Omental fat pad (tissue), 4 donors: ENCODE data around the gene HOXD13. TPM values are rescaled to one million over a fixed set of nuclear protein-coding genes. Genes with fewer than 3 reads are reported as not detected.

ENCODE experiments used
- ATAC-seq: fragments of 150-250 bp; one replicate; pipeline ENCODE4 v1.9.1; 2016; ENCODE audit warnings: mild to moderate bottlenecking, moderate library complexity; ENCODE audit not compliant: low FRiP score
- DNase-seq: peaks from one replicate; pipeline ENCODE4 v3.0.0-alpha.2; 2019; ENCODE audit warnings: low spot score
- CTCF ChIP-seq, 3 donors: fragments of 450-650 bp; IDR thresholded peaks; one replicate each; pipeline ENCODE4 v1.5.1; 2016 to 2017; ENCODE audit warnings: antibody characterized with exemption in 3 of 3, mild to moderate bottlenecking in 3 of 3, moderate library complexity in 2 of 3
- total RNA-seq, 4 donors: library from RNA; depleted of rRNA; stranded (reverse); fragments of >200 nt; gene quantifications; one replicate each; pipeline ENCODE4 v1.1.0, GENCODE V29; 2016

The HOXD13 gene
- total RNA-seq, 4 donors from 2014 or later, result not detected

GRCh38 chr2:176118601-176119339, 26.2 kb downstream of the HOXD13 start:
- ATAC-seq, result no peak
- DNase-seq, result no peak
- TF ChIP-seq CTCF (IDR thresholded peaks at IDR 0.05), result no peak

DNA sequence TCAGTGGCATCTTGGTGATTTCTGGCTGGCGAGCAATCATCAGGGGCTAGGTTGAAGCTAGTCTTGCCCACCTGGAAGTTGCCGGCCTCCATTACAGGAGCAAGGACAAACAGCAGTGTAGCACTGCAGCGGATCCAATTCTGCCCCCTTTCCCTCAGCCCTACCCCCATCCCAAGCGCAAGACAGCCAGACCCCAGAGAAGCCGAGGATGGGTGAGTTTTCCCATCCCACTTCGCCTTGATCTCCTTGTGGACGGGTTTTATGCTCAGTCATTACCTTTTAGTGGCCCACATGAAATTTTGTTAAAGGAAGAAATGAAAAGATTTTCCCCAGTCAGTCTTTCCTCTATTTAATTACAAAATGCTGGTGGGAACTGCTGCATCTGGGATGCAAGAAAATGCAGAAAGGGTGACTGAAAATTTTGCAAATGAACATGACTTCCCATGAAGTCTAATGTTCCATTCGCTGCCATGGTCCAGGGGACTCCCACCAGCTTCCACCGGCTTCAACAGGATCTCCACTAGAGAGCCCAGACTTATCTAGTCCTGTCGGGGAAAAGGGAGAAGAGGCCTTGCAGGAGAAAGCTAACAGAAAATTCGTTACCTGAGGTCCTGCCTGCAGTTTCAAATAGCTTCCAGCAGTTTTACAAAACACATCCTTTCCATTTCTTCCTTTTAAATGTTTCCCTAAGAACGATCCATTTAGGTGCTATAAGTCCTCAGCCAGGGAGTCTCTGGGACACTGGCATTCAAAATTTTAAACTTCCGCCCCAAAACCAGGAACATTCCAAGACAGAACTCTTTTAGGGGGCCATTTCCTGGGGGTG, 28.1 kb downstream of the HOXD13 start:
- ATAC-seq (no peak), DNase-seq (no peak)
- TF ChIP-seq CTCF (IDR thresholded peaks at IDR 0.05), result no peak

DNA sequence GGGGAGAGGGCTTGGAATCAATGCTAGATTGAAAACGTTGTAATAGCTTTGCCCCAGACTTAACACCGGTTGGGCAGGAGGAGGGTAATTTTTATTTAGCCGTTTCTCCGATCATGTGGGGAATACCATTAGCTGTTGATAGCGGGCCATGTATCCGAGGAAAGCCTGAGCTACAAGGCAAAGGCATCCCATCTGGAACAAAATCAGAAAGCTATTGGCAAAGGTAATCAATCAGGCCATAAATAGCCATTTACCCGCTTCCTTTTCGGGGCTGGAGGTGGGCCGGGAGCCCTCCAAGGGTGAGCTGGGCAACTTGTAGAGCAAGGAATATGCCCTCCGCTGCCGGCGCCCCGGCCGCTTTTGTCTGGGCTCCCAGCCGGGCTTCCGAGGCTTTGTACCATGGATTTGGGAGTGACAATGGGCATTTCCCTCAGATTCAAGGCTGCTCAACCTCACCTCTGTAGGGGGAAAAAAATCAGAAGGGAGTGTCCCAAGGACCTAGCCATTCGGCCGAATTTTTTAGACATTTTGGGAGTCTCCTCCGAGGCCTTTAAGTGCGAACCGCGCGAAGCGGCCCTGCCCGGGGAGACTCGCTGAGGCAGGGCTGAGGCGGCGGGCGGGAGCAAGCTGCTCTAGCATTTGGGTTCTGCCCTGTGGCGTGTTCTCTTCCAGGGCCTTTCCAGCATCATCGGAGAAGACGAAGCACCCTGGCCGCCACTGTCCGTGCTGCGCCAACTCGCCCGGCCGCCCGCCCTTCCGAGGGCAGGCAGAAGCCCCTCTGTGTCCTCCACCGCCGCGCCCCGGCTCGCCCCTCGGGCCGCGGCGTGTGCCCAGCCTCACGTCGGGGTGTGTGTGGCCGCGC, 28.9 kb downstream of the HOXD13 start:
- no peak for ATAC-seq
- DNase-seq, result no peak
- no peak for TF ChIP-seq CTCF (IDR thresholded peaks at IDR 0.05)

GRCh38 chr2:176122052-176122682, 29.6 kb downstream of the HOXD13 start:
- TF ChIP-seq CTCF (IDR thresholded peaks at IDR 0.05), result no peak
- ATAC-seq (no peak), DNase-seq (no peak)

DNA sequence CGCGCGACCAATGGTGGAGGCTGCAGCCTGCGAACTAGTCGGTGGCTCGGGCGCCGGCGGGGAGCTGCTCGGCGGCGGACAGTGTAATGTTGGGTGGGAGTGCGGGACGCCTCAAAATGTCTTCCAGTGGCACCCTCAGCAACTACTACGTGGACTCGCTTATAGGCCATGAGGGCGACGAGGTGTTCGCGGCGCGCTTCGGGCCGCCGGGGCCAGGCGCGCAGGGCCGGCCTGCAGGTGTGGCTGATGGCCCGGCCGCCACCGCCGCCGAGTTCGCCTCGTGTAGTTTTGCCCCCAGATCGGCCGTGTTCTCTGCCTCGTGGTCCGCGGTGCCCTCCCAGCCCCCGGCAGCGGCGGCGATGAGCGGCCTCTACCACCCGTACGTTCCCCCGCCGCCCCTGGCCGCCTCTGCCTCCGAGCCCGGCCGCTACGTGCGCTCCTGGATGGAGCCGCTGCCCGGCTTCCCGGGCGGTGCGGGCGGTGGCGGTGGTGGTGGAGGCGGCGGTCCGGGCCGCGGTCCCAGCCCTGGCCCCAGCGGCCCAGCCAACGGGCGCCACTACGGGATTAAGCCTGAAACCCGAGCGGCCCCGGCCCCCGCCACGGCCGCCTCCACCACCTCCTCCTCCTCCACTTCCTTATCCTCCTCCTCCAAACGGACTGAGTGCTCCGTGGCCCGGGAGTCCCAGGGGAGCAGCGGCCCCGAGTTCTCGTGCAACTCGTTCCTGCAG, 30.3 kb downstream of the HOXD13 start, which contains the start of gene HOXD9:
TSS of gene HOXD9 (plus strand) at position 37 of the 728 bp plus-strand sequence. CDS start at position 87, 50 bp downstream.
- ATAC-seq (peak; percentile 38), DNase-seq (peak; percentile 53)
- TF ChIP-seq CTCF (IDR thresholded peaks at IDR 0.05), result no peak
